Duodenal mucosa (tissue), 2 donors: ENCODE measurements around the gene GTF2F2.

Experiments used
- H3K27ac ChIP-seq: one replicate; pipeline ENCODE4 v1.7.0; 2013; ENCODE audit warnings: low read depth, low read length
- H3K27me3 ChIP-seq, 2 donors: one replicate each; pipeline ENCODE4 v1.7.0; 2013; ENCODE audit warnings: low read length in 2 of 2, control low read depth in 1 of 2; ENCODE audit not compliant: insufficient read depth in 2 of 2, control insufficient read depth in 1 of 2
- H3K36me3 ChIP-seq, 2 donors: one replicate each; pipeline ENCODE4 v1.7.0; 2013; ENCODE audit warnings: low read length in 2 of 2, control low read depth in 1 of 2; ENCODE audit not compliant: insufficient read depth in 2 of 2, control insufficient read depth in 1 of 2
- H3K4me1 ChIP-seq, 2 donors: one replicate each; pipeline ENCODE4 v1.7.0; 2013; ENCODE audit warnings: low read length in 2 of 2, control low read depth in 1 of 2; ENCODE audit not compliant: insufficient read depth in 2 of 2, control insufficient read depth in 1 of 2
- H3K4me3 ChIP-seq, 2 donors: one replicate each; pipeline ENCODE4 v1.7.0; 2013; ENCODE audit warnings: low read length in 2 of 2, low read depth in 1 of 2
- H3K9ac ChIP-seq, 2 donors: one replicate each; pipeline ENCODE4 v1.7.0; 2013; ENCODE audit warnings: low read length in 2 of 2, low read depth in 1 of 2
- H3K9me3 ChIP-seq, 2 donors: one replicate each; pipeline ENCODE4 v1.7.0; 2013; ENCODE audit warnings: low read length in 2 of 2, control low read depth in 1 of 2; ENCODE audit not compliant: control insufficient read depth in 1 of 2

Gene GTF2F2

GRCh38 chr13:45119991-45120864, at the start of gene GTF2F2:
Gene GTF2F2 (plus strand): TSS chr13:45120510. CDS start chr13:45120656, 146 bp downstream.
- peaks cover 15 to 19% of the 10 kb centered on the region in 2 donors for H3K4me1 ChIP-seq
- peak within 1 kb of the TSS; percentile 70 for H3K27ac ChIP-seq
- H3K9me3 ChIP-seq, result no peaks in the 10 kb centered on the region
- peak within 1 kb of the TSS; percentile 64 to 80 for H3K9ac ChIP-seq
- peak within 1 kb of the TSS; percentile 89 to 93 for H3K4me3 ChIP-seq
- H3K27me3 ChIP-seq, result no peaks in the 10 kb centered on the region
- H3K36me3 ChIP-seq, result no peaks in the 10 kb centered on the region

- no peaks in the 10 kb centered on the region for H3K9me3 ChIP-seq
- no peak overlapping the region for H3K4me3 ChIP-seq
- H3K9ac ChIP-seq, result no peak overlapping the region
- H3K36me3 ChIP-seq, result no peaks in the 10 kb centered on the region
- no peaks in the 10 kb centered on the region for H3K27me3 ChIP-seq
- no peaks in the 10 kb centered on the region for H3K4me1 ChIP-seq
- no peak overlapping the region for H3K27ac ChIP-seq
Observed at GRCh38 chr13:45073809-45074208, 46.5 kb upstream of the GTF2F2 start.

- Histone ChIP-seq H3K27ac (no peak overlapping the region), H3K4me3 (no peak overlapping the region), H3K9ac (no peak overlapping the region), H3K9me3 (no peaks in the 10 kb centered on the region), H3K27me3 (no peaks in the 10 kb centered on the region), H3K36me3 (no peaks in the 10 kb centered on the region), H3K4me1 (no peaks in the 10 kb centered on the region)
Observed at GRCh38 chr13:45074721-45075120, 45.6 kb upstream of the GTF2F2 start.

GRCh38 chr13:45078003-45078402, 42.3 kb upstream of the GTF2F2 start:
- no peaks in the 10 kb centered on the region for H3K4me1 ChIP-seq
- no peaks in the 10 kb centered on the region for H3K36me3 ChIP-seq
- no peak overlapping the region for H3K4me3 ChIP-seq
- no peaks in the 10 kb centered on the region for H3K9me3 ChIP-seq
- no peak overlapping the region for H3K27ac ChIP-seq
- H3K27me3 ChIP-seq, result no peaks in the 10 kb centered on the region
- no peak overlapping the region for H3K9ac ChIP-seq

- no peaks in the 10 kb centered on the region for H3K4me1 ChIP-seq
- no peak overlapping the region for H3K4me3 ChIP-seq
- no peaks in the 10 kb centered on the region for H3K36me3 ChIP-seq
- H3K27me3 ChIP-seq, result no peaks in the 10 kb centered on the region
- no peak overlapping the region for H3K27ac ChIP-seq
- H3K9me3 ChIP-seq, result no peaks in the 10 kb centered on the region
- no peak overlapping the region for H3K9ac ChIP-seq
Observed at GRCh38 chr13:45082964-45083363, 37.3 kb upstream of the GTF2F2 start.

GRCh38 chr13:45084515-45084914, 35.8 kb upstream of the GTF2F2 start:
- Histone ChIP-seq H3K27me3 (no peaks in the 10 kb centered on the region), H3K4me3 (no peak overlapping the region), H3K9ac (no peak overlapping the region), H3K36me3 (no peaks in the 10 kb centered on the region), H3K9me3 (no peaks in the 10 kb centered on the region), H3K4me1 (no peaks in the 10 kb centered on the region), H3K27ac (no peak overlapping the region)

- no peaks in the 10 kb centered on the region for H3K27me3 ChIP-seq
- H3K9ac ChIP-seq, result no peak overlapping the region
- H3K4me3 ChIP-seq, result no peak overlapping the region
- H3K9me3 ChIP-seq, result no peaks in the 10 kb centered on the region
- no peaks in the 10 kb centered on the region for H3K4me1 ChIP-seq
- no peaks in the 10 kb centered on the region for H3K36me3 ChIP-seq
- H3K27ac ChIP-seq, result no peak overlapping the region
Observed at GRCh38 chr13:45086484-45086883, 33.8 kb upstream of the GTF2F2 start.

- no peaks in the 10 kb centered on the region for H3K36me3 ChIP-seq
- no peak overlapping the region for H3K9ac ChIP-seq
- H3K4me3 ChIP-seq, result no peak overlapping the region
- H3K4me1 ChIP-seq, result no peaks in the 10 kb centered on the region
- no peak overlapping the region for H3K27ac ChIP-seq
- H3K27me3 ChIP-seq, result no peaks in the 10 kb centered on the region
- H3K9me3 ChIP-seq, result no peaks in the 10 kb centered on the region
Observed at GRCh38 chr13:45092663-45093062, 27.6 kb upstream of the GTF2F2 start.

- Histone ChIP-seq H3K4me3 (no peak overlapping the region), H3K4me1 (no peaks in the 10 kb centered on the region), H3K9ac (no peak overlapping the region), H3K36me3 (no peaks in the 10 kb centered on the region), H3K9me3 (no peaks in the 10 kb centered on the region), H3K27me3 (no peaks in the 10 kb centered on the region), H3K27ac (no peak overlapping the region)
Observed at GRCh38 chr13:45100573-45101262, 19.6 kb upstream of the GTF2F2 start.

GRCh38 chr13:45101327-45102018, 18.8 kb upstream of the GTF2F2 start:
- no peaks in the 10 kb centered on the region for H3K9me3 ChIP-seq

More at GRCh38 chr13:45101327-45102018, 18.8 kb upstream of the GTF2F2 start:
- Histone ChIP-seq H3K27me3 (no peaks in the 10 kb centered on the region), H3K9ac (no peak overlapping the region), H3K36me3 (no peaks in the 10 kb centered on the region), H3K27ac (no peak overlapping the region), H3K4me3 (no peak overlapping the region), H3K4me1 (no peaks in the 10 kb centered on the region)
